Stimulated activated effector memory CD8-positive, alpha-beta T cell treated with anti-CD3 and anti-CD28 coated beads, Interleukin-12 subunit alpha, Interleukin-12 subunit beta, amount 100 ng/mL, for 72 hours (primary cell): ENCODE data around the gene MRTFA.
"Not testable (repeated sequence)": the region's sequence is repeated elsewhere in the genome, so short reads cannot be mapped to it uniquely, and the experiment has no call there.

Experiments used
- ATAC-seq: fragments of 150-1000 bp; cut with Tn5 transposase; 2 replicates; pipeline ENCODE4 v1.10.0; 2021
- DNase-seq, 2 donors: peaks; one replicate each; pipeline ENCODE4 v3.0.0; 2021 to 2022; ENCODE audit warnings: low spot score in 2 of 2
- H3K27ac Mint-ChIP-seq: one replicate; pipeline ENCODE4 v1.8.0; 2022; ENCODE audit warnings: mild to moderate bottlenecking, mixed read lengths
- H3K36me3 Mint-ChIP-seq: one replicate; pipeline ENCODE4 v1.8.0; 2022; ENCODE audit warnings: mild to moderate bottlenecking, mixed read lengths
- H3K4me1 Mint-ChIP-seq: one replicate; pipeline ENCODE4 v1.8.0; 2022; ENCODE audit warnings: mixed read lengths
- H3K4me3 Mint-ChIP-seq: one replicate; pipeline ENCODE4 v1.8.0; 2022; ENCODE audit warnings: mild to moderate bottlenecking, mixed read lengths
- H3K9me3 Mint-ChIP-seq: one replicate; pipeline ENCODE4 v1.8.0; 2022; ENCODE audit warnings: mixed read lengths

MRTFA gene

GRCh38 chr22:40670058-40670457, 33.5 kb upstream of the MRTFA start:
- H3K27ac Mint-ChIP-seq = peak overlapping the region; percentile 84
- no peak for DNase-seq
- no peak overlapping the region for H3K4me3 Mint-ChIP-seq
- no peaks in the 10 kb centered on the region for H3K9me3 Mint-ChIP-seq
- peaks cover 27% of the 10 kb centered on the region for H3K4me1 Mint-ChIP-seq
- no peak for ATAC-seq
- peaks cover 5% of the 10 kb centered on the region for H3K36me3 Mint-ChIP-seq

- DNase-seq (peak in 1 of 2 donors; percentile 67), ATAC-seq (peak; percentile 90)
- peak overlapping the region; percentile 55 for H3K4me3 Mint-ChIP-seq
- peaks cover 27% of the 10 kb centered on the region for H3K4me1 Mint-ChIP-seq
- H3K27ac Mint-ChIP-seq = peak overlapping the region; percentile 84
- peaks cover 5% of the 10 kb centered on the region for H3K36me3 Mint-ChIP-seq
- H3K9me3 Mint-ChIP-seq = no peaks in the 10 kb centered on the region
Measured at GRCh38 chr22:40668611-40669411, 32.3 kb upstream of the MRTFA start.

- H3K36me3 Mint-ChIP-seq = peaks cover 5% of the 10 kb centered on the region
- DNase-seq (no peak), ATAC-seq (no peak)
- H3K9me3 Mint-ChIP-seq = no peaks in the 10 kb centered on the region
- H3K27ac Mint-ChIP-seq = peak overlapping the region; percentile 7
- peaks cover 27% of the 10 kb centered on the region for H3K4me1 Mint-ChIP-seq
- H3K4me3 Mint-ChIP-seq = no peak overlapping the region
Measured at GRCh38 chr22:40666151-40666848, 29.8 kb upstream of the MRTFA start.

- no peak for ATAC-seq
- no peak overlapping the region for H3K4me3 Mint-ChIP-seq
- no peaks in the 10 kb centered on the region for H3K9me3 Mint-ChIP-seq
- H3K27ac Mint-ChIP-seq = no peak overlapping the region
- H3K4me1 Mint-ChIP-seq = peaks cover 27% of the 10 kb centered on the region
- peaks cover 5% of the 10 kb centered on the region for H3K36me3 Mint-ChIP-seq
- no peak for DNase-seq
Measured at GRCh38 chr22:40665312-40665711, 28.8 kb upstream of the MRTFA start.

GRCh38 chr22:40661671-40662070, 25.2 kb upstream of the MRTFA start:
- Mint-ChIP-seq H3K36me3 (no peaks in the 10 kb centered on the region), H3K4me1 (no peaks in the 10 kb centered on the region), H3K27ac (no peak overlapping the region), H3K9me3 (no peaks in the 10 kb centered on the region), H3K4me3 (no peak overlapping the region)
- ATAC-seq (no peak), DNase-seq (no peak)

GRCh38 chr22:40660730-40661129, 24.2 kb upstream of the MRTFA start:
- no peak overlapping the region for H3K4me3 Mint-ChIP-seq
- DNase-seq = no peak
- no peak overlapping the region for H3K27ac Mint-ChIP-seq
- no peaks in the 10 kb centered on the region for H3K36me3 Mint-ChIP-seq
- ATAC-seq = no peak
- no peaks in the 10 kb centered on the region for H3K9me3 Mint-ChIP-seq
- no peaks in the 10 kb centered on the region for H3K4me1 Mint-ChIP-seq

- ATAC-seq = no peak
- H3K27ac Mint-ChIP-seq = no peak overlapping the region
Measured at GRCh38 chr22:40659166-40659565, 22.6 kb upstream of the MRTFA start.

GRCh38 chr22:40656651-40657050, 20.1 kb upstream of the MRTFA start:
- not testable (repeated sequence) for ATAC-seq, H3K9me3 Mint-ChIP-seq, H3K36me3 Mint-ChIP-seq, DNase-seq, H3K27ac Mint-ChIP-seq, H3K4me3 Mint-ChIP-seq
- peaks cover 12% of the 10 kb centered on the region for H3K4me1 Mint-ChIP-seq

More at GRCh38 chr22:40659166-40659565, 22.6 kb upstream of the MRTFA start:
- Mint-ChIP-seq H3K4me3 (no peak overlapping the region), H3K9me3 (no peaks in the 10 kb centered on the region), H3K4me1 (no peaks in the 10 kb centered on the region), H3K36me3 (no peaks in the 10 kb centered on the region)
- no peak for DNase-seq

GRCh38 chr22:40655941-40656340, 19.4 kb upstream of the MRTFA start:
- not testable (repeated sequence) for H3K27ac Mint-ChIP-seq, H3K4me3 Mint-ChIP-seq, DNase-seq, ATAC-seq, H3K36me3 Mint-ChIP-seq, H3K9me3 Mint-ChIP-seq
- peaks cover 17% of the 10 kb centered on the region for H3K4me1 Mint-ChIP-seq

GRCh38 chr22:40654522-40655167, 18.1 kb upstream of the MRTFA start:
- peaks cover 5% of the 10 kb centered on the region for H3K36me3 Mint-ChIP-seq
- peaks cover 17% of the 10 kb centered on the region for H3K4me1 Mint-ChIP-seq
- no peaks in the 10 kb centered on the region for H3K9me3 Mint-ChIP-seq
- DNase-seq = no peak
- no peak overlapping the region for H3K4me3 Mint-ChIP-seq
- no peak for ATAC-seq
- H3K27ac Mint-ChIP-seq = peak overlapping the region; percentile 98

- Mint-ChIP-seq H3K36me3 (peaks cover 5% of the 10 kb centered on the region), H3K27ac (peak overlapping the region; percentile 98), H3K4me1 (peaks cover 17% of the 10 kb centered on the region), H3K4me3 (no peak overlapping the region), H3K9me3 (no peaks in the 10 kb centered on the region)
- DNase-seq = no peak
- ATAC-seq = no peak
Measured at GRCh38 chr22:40653361-40653760, 16.8 kb upstream of the MRTFA start.

GRCh38 chr22:40651563-40652501, 15.3 kb upstream of the MRTFA start:
- Mint-ChIP-seq H3K4me3 (peak overlapping the region; percentile 82), H3K36me3 (peaks cover 5% of the 10 kb centered on the region), H3K27ac (peak overlapping the region; percentile 98), H3K4me1 (peaks cover 17% of the 10 kb centered on the region), H3K9me3 (no peaks in the 10 kb centered on the region)
- DNase-seq = peak; percentile 74 to 90
- ATAC-seq = peak; percentile 99

- peaks cover 5% of the 10 kb centered on the region for H3K36me3 Mint-ChIP-seq
- ATAC-seq (no peak), DNase-seq (no peak)
- H3K27ac Mint-ChIP-seq = peak overlapping the region; percentile 98
- peaks cover 17% of the 10 kb centered on the region for H3K4me1 Mint-ChIP-seq
- no peaks in the 10 kb centered on the region for H3K9me3 Mint-ChIP-seq
- peak overlapping the region; percentile 82 for H3K4me3 Mint-ChIP-seq
Measured at GRCh38 chr22:40651057-40651456, 14.5 kb upstream of the MRTFA start.

- ATAC-seq = no peak
- no peaks in the 10 kb centered on the region for H3K9me3 Mint-ChIP-seq
- H3K4me1 Mint-ChIP-seq = peaks cover 17% of the 10 kb centered on the region
- peaks cover 5% of the 10 kb centered on the region for H3K36me3 Mint-ChIP-seq
- no peak overlapping the region for H3K4me3 Mint-ChIP-seq
- DNase-seq = no peak
- H3K27ac Mint-ChIP-seq = no peak overlapping the region
Measured at GRCh38 chr22:40648386-40648785, 11.9 kb upstream of the MRTFA start.
